H9 (cell line): Measurements from ENCODE around the gene PIN1. TPM values are rescaled to one million over a fixed set of nuclear protein-coding genes. Genes with fewer than 3 reads are reported as not detected.
A peak's percentile ranks its signal among the peaks of the same experiment; 100 is the strongest.

Source experiments
- DNase-seq: peaks from one replicate; pipeline ENCODE4 v3.0.0-alpha.2; 2017
- H2AFZ ChIP-seq: one replicate; pipeline ENCODE4 v1.6.1; 2013; ENCODE audit warnings: mild to moderate bottlenecking, low read length, control low read depth, moderate library complexity
- H2AK5ac ChIP-seq: 2 replicates; pipeline ENCODE4 v1.6.1; 2013; ENCODE audit warnings: low read length, control low read depth, mixed read lengths; ENCODE audit not compliant: insufficient read length
- H2BK120ac ChIP-seq: one replicate; pipeline ENCODE4 v1.6.1; 2013; ENCODE audit warnings: low read depth, mild to moderate bottlenecking, low read length, control low read depth, inconsistent platforms; ENCODE audit not compliant: poor library complexity, severe bottlenecking
- H2BK12ac ChIP-seq: 2 replicates; pipeline ENCODE4 v1.6.1; 2013; ENCODE audit warnings: low read length, control low read depth, mixed read lengths, low read depth; ENCODE audit not compliant: insufficient read length
- H2BK15ac ChIP-seq: 2 replicates; pipeline ENCODE4 v1.6.1; 2013; ENCODE audit warnings: low read depth, low read length, control low read depth
- H2BK20ac ChIP-seq: one replicate; pipeline ENCODE4 v1.6.1; 2013; ENCODE audit warnings: low read depth, mild to moderate bottlenecking, low read length, control low read depth, inconsistent platforms; ENCODE audit not compliant: poor library complexity, severe bottlenecking
- H2BK5ac ChIP-seq: 2 replicates; pipeline ENCODE4 v1.6.1; 2013; ENCODE audit warnings: low read length, control low read depth, mixed read lengths; ENCODE audit not compliant: insufficient read length
- H3K14ac ChIP-seq: 2 replicates; pipeline ENCODE4 v1.6.1; 2013; ENCODE audit warnings: low read length, control low read depth; ENCODE audit not compliant: insufficient read depth
- H3K18ac ChIP-seq: 2 replicates; pipeline ENCODE4 v1.6.1; 2013; ENCODE audit warnings: low read depth, mild to moderate bottlenecking, mixed read lengths, low read length, control low read depth; ENCODE audit not compliant: insufficient read length
- H3K23ac ChIP-seq: 2 replicates; pipeline ENCODE4 v1.6.1; 2013; ENCODE audit warnings: low read length, control low read depth, mixed read lengths, low read depth; ENCODE audit not compliant: insufficient read length
- H3K23me2 ChIP-seq: 2 replicates; pipeline ENCODE4 v1.6.1; 2013; ENCODE audit warnings: low read depth, mild to moderate bottlenecking, mixed read lengths, low read length, control low read depth; ENCODE audit not compliant: insufficient read length, poor library complexity, severe bottlenecking
- H3K27ac ChIP-seq: 2 replicates; pipeline ENCODE4 v1.5.1; 2013; ENCODE audit warnings: low read length, control low read depth, mixed read lengths, low read depth; ENCODE audit not compliant: insufficient read length
- H3K27me3 ChIP-seq: 2 replicates; pipeline ENCODE4 v1.6.1; 2013; ENCODE audit warnings: low read length, control low read depth, inconsistent platforms; ENCODE audit not compliant: insufficient read depth
- H3K4ac ChIP-seq: 2 replicates; pipeline ENCODE4 v1.6.1; 2013; ENCODE audit warnings: low read depth, mild to moderate bottlenecking, control low read depth, inconsistent platforms, low read length, moderate library complexity
- H3K4me1 ChIP-seq: 2 replicates; pipeline ENCODE4 v1.6.1; 2013; ENCODE audit warnings: low read length, control low read depth, inconsistent platforms; ENCODE audit not compliant: insufficient read depth
- H3K4me2 ChIP-seq: 2 replicates; pipeline ENCODE4 v1.6.1; 2013; ENCODE audit warnings: low read length, control low read depth, mixed read lengths; ENCODE audit not compliant: insufficient read length, insufficient read depth
- H3K56ac ChIP-seq: 2 replicates; pipeline ENCODE4 v1.6.1; 2013; ENCODE audit warnings: low read depth, mild to moderate bottlenecking, mixed read lengths, low read length, control low read depth; ENCODE audit not compliant: insufficient read length
- H3K79me1 ChIP-seq: 2 replicates; pipeline ENCODE4 v1.6.1; 2013; ENCODE audit warnings: low read depth, mild to moderate bottlenecking, moderate library complexity, low read length, control low read depth, inconsistent platforms; ENCODE audit not compliant: insufficient read depth, poor library complexity, severe bottlenecking
- H3K79me2 ChIP-seq: 2 replicates; pipeline ENCODE4 v1.6.1; 2013; ENCODE audit warnings: low read length, control low read depth, inconsistent platforms; ENCODE audit not compliant: insufficient read depth
- H3K9ac ChIP-seq: 2 replicates; pipeline ENCODE4 v1.6.1; 2013; ENCODE audit warnings: low read length, control low read depth, mixed read lengths; ENCODE audit not compliant: insufficient read length; ENCODE audit errors: extremely low read depth
- H3K9me3 ChIP-seq: one replicate; pipeline ENCODE4 v1.6.1; 2013; ENCODE audit warnings: low read depth, low read length, inconsistent platforms; ENCODE audit not compliant: control insufficient read depth
- H3T11ph ChIP-seq: one replicate; pipeline ENCODE4 v1.6.1; 2013; ENCODE audit warnings: mild to moderate bottlenecking, low read length, control low read depth, inconsistent platforms
- H4K20me1 ChIP-seq: one replicate; pipeline ENCODE4 v1.6.1; 2013; ENCODE audit not compliant: control insufficient read depth, insufficient read length, insufficient read depth
- H4K5ac ChIP-seq: 2 replicates; pipeline ENCODE4 v1.6.1; 2013; ENCODE audit warnings: low read depth, mild to moderate bottlenecking, mixed read lengths, low read length, control low read depth; ENCODE audit not compliant: insufficient read length
- H4K8ac ChIP-seq: replicated peaks from 2 replicates; pipeline ENCODE4 v1.6.1; 2013; ENCODE audit warnings: low read length, control low read depth, mixed read lengths, low read depth; ENCODE audit not compliant: insufficient read length
- H4K91ac ChIP-seq: 2 replicates; pipeline ENCODE4 v1.6.1; 2013; ENCODE audit warnings: low read depth, mild to moderate bottlenecking, moderate library complexity, mixed read lengths, low read length, control low read depth; ENCODE audit not compliant: insufficient read length
- H3K27ac Mint-ChIP-seq, 3 experiments: 2 replicates in 2 of 3; 3 replicates in 1 of 3; pipeline ENCODE4 v1.8.0; 2020 to 2021; ENCODE audit warnings: mixed read lengths in 3 of 3, mild to moderate bottlenecking in 1 of 3, moderate library complexity in 1 of 3
- H3K27me3 Mint-ChIP-seq: 2 replicates; pipeline ENCODE4 v1.8.0; 2021; ENCODE audit warnings: low read depth, mild to moderate bottlenecking, moderate library complexity, mixed read lengths
- H3K36me3 Mint-ChIP-seq, 3 experiments: 2 replicates in 2 of 3; 3 replicates in 1 of 3; pipeline ENCODE4 v1.8.0; 2020 to 2021; ENCODE audit warnings: low read depth in 3 of 3, mixed read lengths in 3 of 3; ENCODE audit not compliant: insufficient read depth in 1 of 3
- H3K4me1 Mint-ChIP-seq, 2 experiments: 2 replicates each; pipeline ENCODE4 v1.8.0; 2020; ENCODE audit warnings: mixed read lengths in 2 of 2
- H3K4me3 Mint-ChIP-seq, 2 experiments: 2 replicates in 1 of 2; 3 replicates in 1 of 2; pipeline ENCODE4 v1.8.0; 2020 to 2021; ENCODE audit warnings: mild to moderate bottlenecking in 2 of 2, mixed read lengths in 2 of 2, moderate library complexity in 1 of 2
- H3K9me3 Mint-ChIP-seq, 2 experiments: 2 replicates in 1 of 2; 3 replicates in 1 of 2; pipeline ENCODE4 v1.8.0; 2020; ENCODE audit warnings: mild to moderate bottlenecking in 2 of 2, mixed read lengths in 2 of 2, moderate library complexity in 1 of 2
- CTCF ChIP-seq: fragments of 200-600 bp; sonication (generic); conservative IDR thresholded peaks from 3 replicates; pipeline ENCODE4 v1.8.0; 2021; ENCODE audit warnings: antibody characterized with exemption, mild to moderate bottlenecking
- WGBS: extraction: QIAGEN DNeasy Blood & Tissue Kit; methylation state at CpG from one replicate; pipeline ENCODE4 v1.1.7; 2013; ENCODE audit warnings: missing lambda C conversion rate, low lambda C conversion rate, mixed read lengths; ENCODE audit not compliant: insufficient read length; ENCODE audit errors: extremely low coverage; 5-methylcytosine and 5-hydroxymethylcytosine counted together
- total RNA-seq: library from RNA; stranded (reverse); gene quantifications from 2 replicates; pipeline ENCODE4 v1.2.1, GENCODE V29; 2021

Gene PIN1
- total RNA-seq, 1 experiment from 2014 or later, result 110 TPM

GRCh38 chr19:9875796-9876195 lies 40.7 kb downstream of the PIN1 start:
- no peak overlapping the region for H3K4me3 Mint-ChIP-seq
- H3K4me1 Mint-ChIP-seq, result peaks cover 9 to 22% of the 10 kb centered on the region in 2 experiments
- no peak overlapping the region for H3K18ac ChIP-seq
- H3K4ac ChIP-seq, result no peak overlapping the region
- WGBS, result no CpG with 5 or more reads among the region's 5 CpGs
- no peak overlapping the region for H3K14ac ChIP-seq
- no peak overlapping the region for H2BK20ac ChIP-seq
- TF ChIP-seq CTCF, result no peak
- no peak overlapping the region for H2BK12ac ChIP-seq
- no peak overlapping the region for H2AFZ ChIP-seq
- H3K9ac ChIP-seq, result no peak overlapping the region
- H3K27me3 Mint-ChIP-seq, result no peaks in the 10 kb centered on the region
- H3K9me3 ChIP-seq, result no peaks in the 10 kb centered on the region
- H3K79me2 ChIP-seq, result no peaks in the 10 kb centered on the region
- no peak overlapping the region for H4K5ac ChIP-seq
- H2BK15ac ChIP-seq, result no peak overlapping the region
- H4K8ac ChIP-seq, result no peak overlapping the region
- no peak overlapping the region for H3K23ac ChIP-seq
- no peak overlapping the region for H2AK5ac ChIP-seq
- no peaks in the 10 kb centered on the region for H3K9me3 Mint-ChIP-seq
- H2BK120ac ChIP-seq, result no peak overlapping the region
- peak overlapping the region in 2 of 3 experiments; percentile 52 to 84; a peak in 3 of 7 replicates for H3K27ac Mint-ChIP-seq
- H3K79me1 ChIP-seq, result no peaks in the 10 kb centered on the region
- no peak overlapping the region for H4K91ac ChIP-seq
- H3T11ph ChIP-seq, result no peak overlapping the region
- H3K56ac ChIP-seq, result no peak overlapping the region
- no peaks in the 10 kb centered on the region for H3K27me3 ChIP-seq
- no peak overlapping the region for H2BK5ac ChIP-seq
- H3K36me3 Mint-ChIP-seq, result peaks cover 0 to 7% (median 2%) of the 10 kb centered on the region in 3 experiments; a peak in 4 of 7 replicates
- no peaks in the 10 kb centered on the region for H3K23me2 ChIP-seq
- H3K4me1 ChIP-seq, result no peaks in the 10 kb centered on the region
- no peak overlapping the region for H3K27ac ChIP-seq
- H4K20me1 ChIP-seq, result no peaks in the 10 kb centered on the region
- H3K4me2 ChIP-seq, result no peak overlapping the region
- DNase-seq, result no peak
